NCI-H526 (cell line): ENCODE results near the gene GNAS.

Experiments used
- DNase-seq, 2 experiments: peaks; one replicate each; lab custom pipeline; 2025; lab: John Stamatoyannopoulos, UW

The GNAS gene

GRCh38 chr20:58898629-58899408, 46.3 kb downstream of the GNAS start:
- no peak for DNase-seq

- peak in 1 of 2 experiments; percentile 28 for DNase-seq
Measured at GRCh38 chr20:58899512-58899911, 47.0 kb downstream of the GNAS start.

GRCh38 chr20:58900397-58900796, 47.9 kb downstream of the GNAS start:
- DNase-seq = peak in 1 of 2 experiments; percentile 27

GRCh38 chr20:58901488-58902402, 49.2 kb downstream of the GNAS start:
- peak; percentile 65 to 87 for DNase-seq

GRCh38 chr20:58903614-58904013, 51.1 kb downstream of the GNAS start:
- DNase-seq = no peak

- no peak for DNase-seq
Measured at GRCh38 chr20:58905236-58905635, 52.7 kb downstream of the GNAS start.

DNA sequence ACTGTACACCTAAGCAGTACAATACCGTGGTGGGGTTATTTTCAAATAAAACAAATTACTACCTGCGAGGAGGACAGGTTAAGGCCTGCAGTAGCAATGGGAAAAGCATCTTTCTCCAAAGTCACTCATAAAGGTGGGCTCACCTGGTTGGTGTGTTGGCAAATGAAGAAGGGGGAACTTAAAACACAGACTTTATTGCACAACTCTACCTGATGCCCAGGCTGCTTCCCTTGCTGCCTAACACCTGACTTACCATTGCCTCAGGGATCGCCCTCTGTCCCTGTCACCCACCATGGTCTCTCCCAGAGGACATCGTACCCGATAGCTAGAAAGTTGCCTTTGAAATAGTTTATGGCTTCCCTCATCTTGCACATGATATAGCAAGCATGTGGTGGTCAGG, 53.6 kb downstream of the GNAS start:
- DNase-seq = no peak

GRCh38 chr20:58906894-58907293, 54.4 kb downstream of the GNAS start:
- no peak for DNase-seq

DNA sequence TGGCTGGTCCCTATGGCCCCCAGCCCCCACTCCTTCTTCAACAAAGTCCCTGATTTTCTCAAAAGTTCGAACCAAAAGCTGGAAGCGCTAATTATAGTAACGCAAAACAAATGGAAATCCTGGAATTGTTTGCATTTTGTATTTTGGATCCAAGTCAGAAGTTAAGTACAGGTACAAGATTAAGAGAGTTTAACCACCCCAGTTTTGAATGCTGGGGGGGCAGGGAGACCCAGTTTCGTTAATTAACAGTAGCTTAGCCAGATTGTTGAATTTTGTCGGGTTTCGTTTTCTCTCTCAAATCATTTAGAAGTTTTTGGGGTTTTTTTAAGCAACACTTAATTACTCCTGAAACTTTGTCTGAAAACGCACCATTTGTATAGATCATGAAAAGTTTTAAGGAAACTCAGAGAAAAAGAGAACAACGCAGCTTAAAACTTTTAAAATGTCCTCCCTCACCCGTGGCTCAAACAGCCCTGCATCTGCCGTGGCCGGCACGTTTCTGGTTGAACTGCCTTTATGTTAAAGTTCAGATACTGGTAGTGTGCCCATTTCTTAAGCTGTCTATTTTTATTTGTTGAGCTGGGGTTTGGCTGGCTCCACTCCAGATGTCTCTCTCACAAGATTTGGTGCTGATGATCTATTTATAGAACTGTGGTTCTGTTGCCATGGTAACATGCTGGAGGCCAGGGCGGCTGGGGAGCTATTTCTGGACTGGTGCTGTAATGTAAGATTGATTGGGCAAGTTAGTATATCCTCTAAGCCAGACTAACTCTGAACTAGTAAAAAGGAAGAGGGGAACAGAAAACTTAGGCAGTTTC, 55.0 kb downstream of the GNAS start:
- peak; percentile 72 to 81 for DNase-seq

DNA sequence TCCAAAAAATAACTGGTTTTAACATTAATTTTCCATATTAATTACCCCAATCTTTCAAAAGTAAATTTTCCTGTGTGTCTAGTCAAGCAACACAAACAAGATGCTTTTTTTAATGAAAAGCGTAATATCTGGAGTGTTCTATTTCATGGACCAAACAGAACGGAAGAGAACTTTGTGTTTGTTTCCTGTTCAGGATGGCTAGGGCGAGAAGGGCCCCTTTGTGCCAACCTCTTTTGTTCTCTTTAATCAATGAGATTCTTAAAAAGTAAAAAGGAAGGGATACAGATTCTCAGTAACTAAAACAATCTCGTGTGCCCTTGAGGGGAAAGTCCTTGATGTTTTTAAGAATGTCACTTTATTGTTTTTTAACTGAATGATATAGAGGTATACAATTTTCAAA, 55.7 kb downstream of the GNAS start:
- no peak for DNase-seq

DNA sequence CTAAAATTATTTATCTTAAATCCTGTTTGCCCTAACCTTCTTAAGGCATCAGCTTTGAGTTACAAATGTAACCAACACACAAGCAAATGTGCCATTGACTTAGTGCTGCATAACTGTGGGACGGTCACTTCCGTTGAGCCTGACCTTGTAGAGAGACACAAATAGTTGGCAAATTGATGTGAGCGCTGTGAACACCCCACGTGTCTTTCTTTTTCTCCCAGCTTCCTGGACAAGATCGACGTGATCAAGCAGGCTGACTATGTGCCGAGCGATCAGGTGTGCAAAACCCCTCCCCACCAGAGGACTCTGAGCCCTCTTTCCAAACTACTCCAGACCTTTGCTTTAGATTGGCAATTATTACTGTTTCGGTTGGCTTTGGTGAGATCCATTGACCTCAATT, 56.4 kb downstream of the GNAS start:
- DNase-seq = no peak

- DNase-seq = no peak
Measured at GRCh38 chr20:58909585-58909984, 57.1 kb downstream of the GNAS start.

DNA sequence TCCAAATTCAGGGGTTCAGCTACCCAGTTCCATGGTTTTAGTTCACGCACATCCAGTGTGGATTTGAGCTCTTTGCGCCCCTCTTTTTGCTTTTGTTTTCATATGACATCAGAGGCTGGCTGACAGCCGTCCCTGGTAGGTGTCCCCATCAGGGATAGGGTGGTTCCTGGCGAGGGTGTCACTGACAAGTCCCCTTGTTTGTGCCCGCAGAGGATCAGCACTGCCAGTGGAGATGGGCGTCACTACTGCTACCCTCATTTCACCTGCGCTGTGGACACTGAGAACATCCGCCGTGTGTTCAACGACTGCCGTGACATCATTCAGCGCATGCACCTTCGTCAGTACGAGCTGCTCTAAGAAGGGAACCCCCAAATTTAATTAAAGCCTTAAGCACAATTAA, 58.0 kb downstream of the GNAS start:
- DNase-seq = no peak

DNA sequence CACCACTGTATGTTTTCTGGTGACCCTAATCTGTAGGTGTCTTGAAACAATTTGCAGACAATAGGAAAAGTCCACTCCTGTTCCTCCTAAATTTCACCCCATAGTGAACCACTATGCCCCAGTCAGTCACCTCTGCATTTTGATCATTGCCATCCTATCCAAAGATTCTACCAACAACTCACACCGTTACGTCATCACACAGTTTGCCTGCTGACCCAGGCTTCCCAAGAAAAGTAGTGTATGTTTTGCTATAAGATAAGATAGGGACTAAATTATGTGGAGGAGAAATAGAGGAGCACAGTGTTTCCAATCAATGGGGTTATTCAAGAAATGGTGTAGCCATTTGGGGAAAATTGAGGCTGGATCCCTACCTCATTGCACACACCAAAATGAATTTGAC, 58.8 kb downstream of the GNAS start:
- DNase-seq = no peak

- no peak for DNase-seq
Measured at GRCh38 chr20:58911970-58912369, 59.5 kb downstream of the GNAS start.

DNA sequence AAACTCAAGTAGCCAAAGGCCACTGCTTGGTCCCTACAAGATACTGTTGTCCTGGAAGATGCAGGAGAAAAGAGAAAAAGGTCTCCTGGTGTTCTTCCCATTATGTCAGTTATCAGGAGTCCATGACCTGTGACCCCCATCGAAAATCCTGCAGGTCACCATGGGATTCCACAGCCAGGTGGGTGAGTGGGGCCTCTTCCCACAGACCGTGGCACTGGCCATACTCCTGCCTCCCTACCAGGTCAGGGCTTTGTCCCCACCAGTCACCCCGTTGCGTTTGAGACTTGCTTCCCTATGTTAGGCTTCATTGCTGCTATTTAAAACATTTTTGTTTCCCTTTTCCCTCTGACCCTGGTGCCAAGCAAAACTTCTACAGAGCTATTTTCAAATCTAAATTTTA, 60.6 kb downstream of the GNAS start:
- DNase-seq = no peak

GRCh38 chr20:58918621-58919020, 66.1 kb downstream of the GNAS start:
- no peak for DNase-seq

DNA sequence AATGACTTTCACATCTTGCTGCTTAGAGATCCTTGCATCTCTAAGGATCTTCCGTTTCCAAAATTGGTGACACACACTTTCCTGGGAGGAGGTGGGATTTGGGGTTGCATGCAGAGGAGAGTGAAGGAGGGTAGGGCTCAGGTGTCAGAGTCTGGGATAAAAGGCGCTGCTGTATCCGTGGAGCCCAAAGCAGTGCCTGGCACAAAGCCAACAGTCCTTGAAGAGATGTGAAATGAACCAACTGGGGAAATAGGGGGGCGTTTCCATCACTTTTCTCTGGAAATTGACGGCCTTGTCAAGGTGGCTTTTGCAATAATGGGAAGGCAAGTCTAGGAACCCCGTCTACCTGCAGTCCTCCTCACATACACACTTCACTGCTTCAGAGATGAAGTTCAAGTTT, 69.0 kb downstream of the GNAS start:
- DNase-seq = no peak

DNA sequence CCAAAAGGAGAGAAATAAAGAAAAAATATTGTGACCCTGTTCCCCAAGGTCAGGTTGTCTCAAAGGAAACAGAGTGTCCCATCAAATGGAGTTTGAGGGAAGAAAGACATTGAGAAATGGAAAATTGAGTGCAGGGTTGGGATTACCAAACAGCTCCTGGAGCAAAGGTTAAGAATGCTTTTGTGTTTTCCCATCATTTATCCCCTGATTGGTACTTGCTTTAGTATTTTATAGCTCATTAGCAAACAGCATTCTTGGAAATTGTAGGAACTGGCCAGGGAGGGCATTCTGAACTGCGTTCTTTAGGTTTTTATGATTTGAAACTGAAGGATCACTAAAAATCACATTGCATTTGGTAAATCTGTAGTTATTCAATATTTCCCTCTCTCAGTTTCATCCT, 69.5 kb downstream of the GNAS start:
- no peak for DNase-seq

DNA sequence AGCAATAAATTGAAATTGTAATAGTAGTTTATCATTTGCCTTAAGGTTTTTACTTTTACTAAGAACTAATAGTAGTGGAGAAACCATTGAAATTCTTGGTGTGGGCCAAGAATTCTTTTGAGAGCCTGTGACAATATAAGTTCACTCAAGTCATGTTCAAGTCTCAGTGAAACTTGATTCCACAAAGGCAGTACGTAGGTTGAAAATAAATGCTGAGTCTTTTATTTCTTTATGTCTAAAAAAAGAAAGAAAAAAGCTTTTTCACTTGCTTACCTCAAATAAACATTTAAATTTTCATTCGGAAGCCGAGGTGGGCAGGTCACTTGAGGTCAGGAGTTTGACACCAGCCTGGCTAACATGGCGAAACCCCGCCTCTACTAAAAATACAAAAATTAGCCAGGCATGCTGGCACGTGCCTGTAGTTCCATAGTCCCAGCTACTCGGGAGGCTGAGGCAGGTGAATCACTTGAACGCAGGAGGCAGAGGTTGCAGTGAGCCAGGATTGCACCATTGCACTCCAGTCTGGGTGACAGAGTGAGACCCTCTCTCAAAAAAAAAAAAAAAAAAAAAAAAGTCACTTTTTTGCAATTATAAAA, 70.7 kb downstream of the GNAS start:
- DNase-seq = no peak

GRCh38 chr20:58926802-58927489, 74.4 kb downstream of the GNAS start:
- DNase-seq = no peak
